Measurements from ENCODE around the gene KCTD16.

The KCTD16 gene

GRCh38 chr5:144237851-144238250 lies 67.2 kb downstream of the KCTD16 start:
- DNase-seq (ENCODE audit: extremely low read depth, low read depth), result no peak

GRCh38 chr5:144247131-144247530 lies 76.5 kb downstream of the KCTD16 start:
- TF ChIP-seq, protein P1, sequence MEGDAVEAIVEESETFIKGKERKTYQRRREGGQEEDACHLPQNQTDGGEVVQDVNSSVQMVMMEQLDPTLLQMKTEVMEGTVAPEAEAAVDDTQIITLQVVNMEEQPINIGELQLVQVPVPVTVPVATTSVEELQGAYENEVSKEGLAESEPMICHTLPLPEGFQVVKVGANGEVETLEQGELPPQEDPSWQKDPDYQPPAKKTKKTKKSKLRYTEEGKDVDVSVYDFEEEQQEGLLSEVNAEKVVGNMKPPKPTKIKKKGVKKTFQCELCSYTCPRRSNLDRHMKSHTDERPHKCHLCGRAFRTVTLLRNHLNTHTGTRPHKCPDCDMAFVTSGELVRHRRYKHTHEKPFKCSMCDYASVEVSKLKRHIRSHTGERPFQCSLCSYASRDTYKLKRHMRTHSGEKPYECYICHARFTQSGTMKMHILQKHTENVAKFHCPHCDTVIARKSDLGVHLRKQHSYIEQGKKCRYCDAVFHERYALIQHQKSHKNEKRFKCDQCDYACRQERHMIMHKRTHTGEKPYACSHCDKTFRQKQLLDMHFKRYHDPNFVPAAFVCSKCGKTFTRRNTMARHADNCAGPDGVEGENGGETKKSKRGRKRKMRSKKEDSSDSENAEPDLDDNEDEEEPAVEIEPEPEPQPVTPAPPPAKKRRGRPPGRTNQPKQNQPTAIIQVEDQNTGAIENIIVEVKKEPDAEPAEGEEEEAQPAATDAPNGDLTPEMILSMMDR (IDR thresholded peaks at IDR 0.05; ENCODE audit: low read depth, low read length, missing control alignments), result no peak
- DNase-seq (ENCODE audit: extremely low read depth, low read depth), result no peak
- no peak overlapping the region for H3K4me3 ChIP-seq (replicated peaks; ENCODE audit: low read depth, low read length)

More at GRCh38 chr5:144237851-144238250, 67.2 kb downstream of the KCTD16 start:
- TF ChIP-seq, protein P1 (IDR thresholded peaks at IDR 0.05; ENCODE audit: low read depth, low read length, missing control alignments), result no peak
- no peak overlapping the region for H3K4me3 ChIP-seq (replicated peaks; ENCODE audit: low read depth, low read length)

DNA sequence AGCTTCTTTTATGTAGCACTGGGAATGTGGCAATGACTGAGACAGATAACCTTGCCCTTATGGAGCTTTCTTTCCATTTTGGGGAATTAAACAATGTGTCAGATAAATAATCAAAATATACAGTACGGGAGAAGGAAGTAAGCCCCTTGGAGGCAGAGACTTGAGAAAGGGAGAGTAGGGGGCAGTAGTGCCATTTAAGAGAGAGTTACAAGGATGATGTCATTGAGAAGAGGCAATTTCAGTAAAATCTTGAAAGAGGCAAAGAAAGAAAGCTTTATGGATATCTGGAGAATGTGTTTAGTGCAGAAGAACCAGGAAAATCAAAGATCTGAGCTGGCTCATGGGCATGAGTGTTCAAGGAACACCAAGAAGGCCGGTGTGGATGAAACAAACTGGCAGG lies 77.3 kb downstream of the KCTD16 start:
- DNase-seq (ENCODE audit: extremely low read depth, low read depth), result no peak
- TF ChIP-seq, protein P1 (IDR thresholded peaks at IDR 0.05; ENCODE audit: low read depth, low read length, missing control alignments), result no peak
- H3K4me3 ChIP-seq (replicated peaks; ENCODE audit: low read depth, low read length), result no peak overlapping the region

DNA sequence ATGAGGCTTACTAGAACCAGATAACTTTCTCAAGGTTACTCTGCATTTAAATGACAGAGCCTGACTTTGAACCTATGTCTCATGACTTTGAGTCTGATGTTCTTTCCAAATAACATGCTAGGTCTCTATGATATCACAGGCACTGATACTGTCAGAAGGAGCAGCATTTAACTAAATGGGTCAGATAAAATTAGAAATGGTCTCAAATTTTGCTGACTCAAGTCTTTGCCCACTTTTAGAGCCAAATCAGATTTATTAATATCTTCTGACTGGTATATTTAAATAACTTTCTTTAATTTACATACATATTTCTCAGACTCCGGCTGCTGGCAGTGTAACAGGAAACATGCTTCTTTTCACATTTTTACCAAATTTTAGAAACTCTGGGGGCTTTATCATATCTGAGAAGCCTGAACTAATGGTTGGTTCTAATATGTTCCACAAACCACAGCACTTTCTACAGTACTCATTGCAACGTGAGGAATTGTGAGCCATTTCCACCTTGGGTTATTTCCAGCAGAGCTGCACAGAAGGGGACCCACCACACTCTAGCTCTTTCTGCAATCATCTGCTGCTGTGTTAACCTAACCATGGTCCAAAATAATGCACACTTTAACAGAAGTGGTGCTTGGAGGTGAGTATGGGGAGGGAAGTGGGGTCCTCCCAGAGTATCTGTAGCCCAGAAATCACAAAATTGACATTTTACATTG lies 79.2 kb downstream of the KCTD16 start:
- no peak overlapping the region for H3K4me3 ChIP-seq (replicated peaks; ENCODE audit: low read depth, low read length)
- TF ChIP-seq, protein P1 (IDR thresholded peaks at IDR 0.05; ENCODE audit: low read depth, low read length, missing control alignments), result no peak
- DNase-seq (ENCODE audit: extremely low read depth, low read depth), result no peak

DNA sequence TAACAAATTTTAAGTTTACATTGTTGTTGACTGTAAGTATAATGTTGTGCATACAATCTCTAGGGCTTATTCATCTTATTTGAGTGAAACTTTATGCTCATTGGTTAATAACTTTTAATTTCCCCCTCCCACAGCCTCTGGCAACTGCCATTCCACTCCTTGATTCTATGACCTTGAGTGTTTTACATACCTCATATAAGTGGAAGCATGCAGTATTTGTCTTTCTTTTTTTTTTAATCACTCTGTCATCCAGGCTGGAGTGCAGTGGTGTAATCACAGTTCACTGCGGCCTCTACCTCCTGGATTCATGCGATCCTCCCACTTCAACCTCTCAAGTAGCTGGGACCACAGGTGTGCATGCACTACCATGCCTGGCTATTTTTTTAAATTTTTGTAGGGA lies 83.9 kb downstream of the KCTD16 start:
- H3K4me3 ChIP-seq (replicated peaks; ENCODE audit: low read depth, low read length), result no peak overlapping the region
- TF ChIP-seq, protein P1 (IDR thresholded peaks at IDR 0.05; ENCODE audit: low read depth, low read length, missing control alignments), result no peak
- DNase-seq (ENCODE audit: extremely low read depth, low read depth), result no peak

DNA sequence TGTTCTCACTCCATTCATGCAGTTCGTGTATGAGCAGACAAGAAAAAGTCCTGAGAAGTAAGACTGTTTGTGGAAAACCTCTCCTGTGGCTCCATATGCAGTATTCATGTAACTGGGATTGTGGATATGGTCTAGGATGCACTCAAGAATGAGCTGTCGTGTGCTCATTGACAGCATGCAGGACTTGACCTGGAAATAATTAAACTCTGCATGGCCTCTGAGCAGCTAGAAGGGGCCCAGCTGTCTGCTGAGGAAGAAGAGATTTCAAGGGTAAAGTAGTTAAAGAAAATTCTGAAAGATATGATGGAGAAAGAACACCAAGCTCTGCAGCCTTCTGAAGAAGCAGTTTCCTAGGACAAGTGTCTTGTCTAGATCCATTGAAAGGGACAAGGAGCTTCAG lies 89.4 kb downstream of the KCTD16 start:
- TF ChIP-seq, protein P1 (IDR thresholded peaks at IDR 0.05; ENCODE audit: low read depth, low read length, missing control alignments), result no peak

More for the DNA sequence above, 89.4 kb downstream of the KCTD16 start:
- no peak overlapping the region for H3K4me3 ChIP-seq (replicated peaks; ENCODE audit: low read depth, low read length)
- DNase-seq (ENCODE audit: extremely low read depth, low read depth), result no peak
